Activated CD4-positive, CD25-positive, alpha-beta regulatory T cell treated with anti-CD3 and anti-CD28 coated beads, Interleukin-2, amount 50 U/mL, for 24 hours (primary cell): ENCODE results near the gene STX7.
A peak's percentile ranks its signal among the peaks of the same experiment; 100 is the strongest.

ENCODE experiments used
- ATAC-seq, 2 donors: fragments of 150-1000 bp; cut with Tn5 transposase; one replicate each; pipeline ENCODE4 v1.10.0; 2021; ENCODE audit warnings: mild to moderate bottlenecking in 1 of 2, moderate library complexity in 1 of 2

The STX7 gene

GRCh38 chr6:132476688-132477087 lies 36.2 kb downstream of the STX7 start:
- ATAC-seq = no peak

- no peak for ATAC-seq
Measured at GRCh38 chr6:132475925-132476324, 37.0 kb downstream of the STX7 start.

GRCh38 chr6:132471787-132472186 lies 41.1 kb downstream of the STX7 start:
- ATAC-seq = no peak

- no peak for ATAC-seq
Measured at GRCh38 chr6:132466952-132467351, 46.0 kb downstream of the STX7 start.

- peak in 1 of 2 donors; percentile 38 for ATAC-seq
Measured at GRCh38 chr6:132465530-132466485, 47.1 kb downstream of the STX7 start.

- no peak for ATAC-seq
Measured at GRCh38 chr6:132464538-132465256, 48.2 kb downstream of the STX7 start.

GRCh38 chr6:132461958-132462357 lies 51.0 kb downstream of the STX7 start:
- no peak for ATAC-seq

GRCh38 chr6:132459605-132459952 lies 53.3 kb downstream of the STX7 start:
- no peak for ATAC-seq

- no peak for ATAC-seq
Measured at GRCh38 chr6:132458887-132459604, 53.9 kb downstream of the STX7 start.

GRCh38 chr6:132456700-132457143 lies 56.2 kb downstream of the STX7 start:
- peak in 1 of 2 donors; percentile 27 for ATAC-seq

- ATAC-seq = no peak
Measured at GRCh38 chr6:132446855-132447241, 66.1 kb downstream of the STX7 start.

GRCh38 chr6:132446141-132446854 lies 66.6 kb downstream of the STX7 start:
- ATAC-seq = no peak

GRCh38 chr6:132445201-132445951 lies 67.5 kb downstream of the STX7 start:
- no peak for ATAC-seq

GRCh38 chr6:132443206-132443605 lies 69.7 kb downstream of the STX7 start:
- ATAC-seq = no peak

GRCh38 chr6:132430110-132430509 lies 82.8 kb downstream of the STX7 start:
- no peak for ATAC-seq

- ATAC-seq = no peak
Measured at GRCh38 chr6:132425176-132425575, 87.7 kb downstream of the STX7 start.

GRCh38 chr6:132423839-132424238 lies 89.1 kb downstream of the STX7 start:
- no peak for ATAC-seq

- no peak for ATAC-seq
Measured at GRCh38 chr6:132418235-132418965, 94.5 kb downstream of the STX7 start.

GRCh38 chr6:132414761-132415160 lies 98.2 kb downstream of the STX7 start:
- no peak for ATAC-seq

GRCh38 chr6:132414322-132414721 lies 98.6 kb downstream of the STX7 start:
- ATAC-seq = no peak

- ATAC-seq = no peak
Measured at GRCh38 chr6:132413499-132413802, 99.5 kb downstream of the STX7 start.
